Naive thymus-derived CD8-positive, alpha-beta T cell (primary cell): ENCODE measurements around the gene ANXA3. TPM values are rescaled to one million over a fixed set of nuclear protein-coding genes. Genes with fewer than 3 reads are reported as not detected.

ENCODE experiments used
- ATAC-seq, 2 donors: fragments of 150-1000 bp; cut with Tn5 transposase in 1 of 2; sonication (Bioruptor Pico), chemical (Tn5 transposase) in 1 of 2; 1 replicate in 1 of 2; 2 replicates in 1 of 2; pipeline ENCODE4 v1.10.0; 2021; ENCODE audit warnings: mild to moderate bottlenecking in 2 of 2, moderate library complexity in 2 of 2
- POLR2A ChIA-PET: fragments of 350-600 bp; sonication (Branson Sonifier 250); formaldehyde crosslinking; loops from one replicate; lab custom pipeline; 2021; ENCODE audit warnings: antibody characterized with exemption; lab: Charles Lee
- DNase-seq, 10 donors: peaks; one replicate each; pipeline versions ENCODE4 v3.0.0 to v3.0.0-alpha.2; 2020 to 2022
- H3K27ac Mint-ChIP-seq, 10 donors: one replicate each; pipeline ENCODE4 v1.8.0; 2020 to 2022; ENCODE audit warnings: mild to moderate bottlenecking in 10 of 10, mixed read lengths in 10 of 10, moderate library complexity in 4 of 10, inconsistent platforms in 1 of 10
- H3K27me3 Mint-ChIP-seq, 5 donors: one replicate each; pipeline ENCODE4 v1.8.0; 2021 to 2022; ENCODE audit warnings: mixed read lengths in 5 of 5
- H3K36me3 Mint-ChIP-seq, 3 donors: one replicate each; pipeline ENCODE4 v1.8.0; 2020 to 2022; ENCODE audit warnings: mixed read lengths in 3 of 3, mild to moderate bottlenecking in 2 of 3, inconsistent platforms in 1 of 3
- H3K4me1 Mint-ChIP-seq, 4 donors: one replicate each; pipeline ENCODE4 v1.8.0; 2021 to 2022; ENCODE audit warnings: mixed read lengths in 4 of 4
- H3K4me3 Mint-ChIP-seq, 10 donors: one replicate each; pipeline ENCODE4 v1.8.0; 2020 to 2022; ENCODE audit warnings: mild to moderate bottlenecking in 10 of 10, mixed read lengths in 10 of 10, moderate library complexity in 6 of 10, inconsistent platforms in 1 of 10
- H3K9me3 Mint-ChIP-seq, 9 donors: one replicate each; pipeline ENCODE4 v1.8.0; 2020 to 2022; ENCODE audit warnings: mixed read lengths in 9 of 9, mild to moderate bottlenecking in 3 of 9, inconsistent platforms in 1 of 9, moderate library complexity in 1 of 9
- polyA plus RNA-seq, 3 donors: library from polyadenylated mRNA; unstranded; fragments of 300-500 nt; fragmentation: Illumina TruSeq; gene quantifications; one replicate each; pipeline ENCODE4 v1.2.3, GENCODE V29; 2021
- total RNA-seq, 8 experiments: library from RNA in 2 of 8; stranded (reverse) in 2 of 8; gene quantifications; one replicate each; pipeline ENCODE4 v1.2.3 and lab custom pipeline; 2021 to 2026

ANXA3 gene
- total and polyA plus RNA-seq, 5 experiments from 2014 or later: not detected

DNA sequence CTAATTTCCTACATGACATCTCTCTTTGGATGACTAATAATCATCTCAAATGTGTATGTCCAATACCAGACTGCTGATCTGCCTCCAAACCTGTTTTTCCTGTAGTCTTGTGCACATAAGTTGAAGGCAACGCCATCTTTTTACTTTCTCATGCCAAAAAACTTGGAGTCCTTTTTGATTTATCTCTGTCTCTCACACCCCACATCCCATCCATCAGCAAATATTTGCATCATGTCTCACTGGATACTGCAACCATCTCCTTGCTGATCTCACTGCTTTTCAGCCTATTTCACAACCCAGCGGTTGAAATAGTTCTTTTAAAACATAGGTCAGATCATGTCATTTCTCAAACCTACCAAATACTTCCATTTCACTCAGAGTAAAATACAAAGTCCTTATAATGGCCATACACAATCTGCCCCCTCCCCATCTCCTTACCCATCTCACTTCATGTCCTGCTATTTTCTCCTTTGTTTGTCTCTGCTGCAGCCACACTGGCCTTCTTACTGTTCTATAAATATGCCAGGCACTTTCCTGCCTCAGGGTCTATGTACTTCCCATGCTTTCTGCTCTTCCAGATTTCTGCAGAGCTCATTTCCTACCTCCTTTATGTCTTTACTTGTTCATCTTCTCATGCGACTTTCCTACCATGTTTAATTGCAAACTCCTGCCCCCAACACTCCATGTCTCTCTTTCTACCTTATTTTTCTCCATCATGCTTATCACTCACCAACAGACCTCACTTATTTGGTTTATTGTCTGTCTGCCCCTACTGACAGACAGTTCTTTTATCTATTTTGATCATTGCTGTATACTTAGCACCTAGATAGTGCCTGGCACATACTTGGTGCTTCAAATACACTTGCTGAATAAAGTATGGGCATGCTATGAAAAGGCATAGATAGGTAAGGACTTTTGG lies 98.8 kb downstream of the ANXA3 start:
- peak overlapping the region in 1 of 10 donors; percentile 15 for H3K27ac Mint-ChIP-seq
- H3K4me1 Mint-ChIP-seq: peaks cover 0 to 18% (median under 1%) of the 10 kb centered on the region in 4 donors
- no peaks in the 10 kb centered on the region for H3K9me3 Mint-ChIP-seq
- DNase-seq (no peak), ATAC-seq (no peak)
- no peaks in the 10 kb centered on the region for H3K27me3 Mint-ChIP-seq
- H3K4me3 Mint-ChIP-seq: no peak overlapping the region
- H3K36me3 Mint-ChIP-seq: no peaks in the 10 kb centered on the region
- POLR2A ChIA-PET: no interaction called here

- DNase-seq: no peak
- Mint-ChIP-seq H3K4me3 (no peak overlapping the region), H3K27me3 (no peaks in the 10 kb centered on the region), H3K27ac (peak overlapping the region in 1 of 10 donors; percentile 38), H3K36me3 (no peaks in the 10 kb centered on the region), H3K4me1 (peaks cover 0 to 18% (median 5%) of the 10 kb centered on the region in 4 donors), H3K9me3 (no peaks in the 10 kb centered on the region)
- POLR2A ChIA-PET: no interaction called here
- no peak for ATAC-seq
These were observed 99.8 kb downstream of the ANXA3 start for GRCh38 chr4:78651250-78651860.

DNA sequence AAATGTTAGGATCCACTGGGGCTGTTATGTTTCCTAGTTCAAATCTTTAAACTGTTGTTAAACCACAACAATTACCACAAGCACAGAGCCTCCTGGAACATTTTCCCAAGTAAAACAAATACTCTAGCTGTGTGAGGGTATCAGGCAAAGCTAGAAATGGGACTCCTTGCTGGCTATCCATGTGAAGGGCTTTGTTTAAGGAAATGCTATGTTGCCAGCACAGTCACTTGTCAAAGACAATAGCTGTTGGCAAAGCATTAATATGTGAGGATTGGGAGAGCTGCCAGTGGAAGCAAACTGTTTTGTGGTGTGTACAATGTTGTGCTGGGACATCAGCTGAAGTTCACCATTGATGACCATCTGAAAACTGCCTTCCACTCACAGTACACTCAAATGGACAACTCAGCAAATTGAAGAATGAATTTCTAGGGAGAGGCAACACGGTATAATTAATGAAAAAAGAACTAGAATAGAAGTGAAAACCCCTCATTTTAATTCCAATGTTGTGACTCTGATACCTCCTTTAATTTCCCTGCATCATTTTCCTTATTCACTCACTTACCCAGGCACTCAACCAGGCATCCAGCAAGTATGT lies 100.8 kb downstream of the ANXA3 start:
- no peaks in the 10 kb centered on the region for H3K27me3 Mint-ChIP-seq
- no peaks in the 10 kb centered on the region for H3K36me3 Mint-ChIP-seq
- H3K4me3 Mint-ChIP-seq: no peak overlapping the region
- H3K27ac Mint-ChIP-seq: peak overlapping the region in 2 of 10 donors; percentile 20 to 27
- no peaks in the 10 kb centered on the region for H3K9me3 Mint-ChIP-seq
- peaks cover 5 to 28% (median 13%) of the 10 kb centered on the region in 4 donors for H3K4me1 Mint-ChIP-seq
- no peak for DNase-seq
- POLR2A ChIA-PET: no interaction called here
- no peak for ATAC-seq

DNA sequence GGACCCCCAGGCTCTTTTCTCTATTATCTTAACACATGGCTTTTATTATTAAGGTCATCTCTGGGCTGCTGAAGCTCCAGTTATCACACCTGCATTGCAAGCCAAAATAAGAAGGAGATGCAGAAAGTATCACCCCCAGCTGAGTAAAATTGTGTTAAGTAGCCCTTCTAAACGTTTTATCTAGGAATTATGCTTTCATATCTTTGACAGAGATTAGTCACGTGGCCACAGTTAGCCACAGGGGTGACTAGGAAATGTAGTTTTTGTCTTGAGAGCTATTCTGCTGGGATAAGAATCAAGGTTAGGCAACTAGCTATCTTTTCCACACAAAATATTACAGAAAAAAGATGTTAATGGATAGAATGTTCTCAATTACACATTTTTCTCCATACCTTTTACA lies 102.1 kb downstream of the ANXA3 start:
- POLR2A ChIA-PET: interaction anchor here (0.6 kb wide), 1 partner anchor 130 kb away, joined by 3 read pairs; no protein-coding TSS in a partner anchor
- Mint-ChIP-seq H3K27me3 (no peaks in the 10 kb centered on the region), H3K36me3 (no peaks in the 10 kb centered on the region)

GRCh38 chr4:78654807-78655206 lies 103.2 kb downstream of the ANXA3 start:
- Mint-ChIP-seq H3K27me3 (no peaks in the 10 kb centered on the region), H3K4me3 (no peak overlapping the region), H3K36me3 (no peaks in the 10 kb centered on the region), H3K4me1 (peaks cover 18 to 37% (median 33%) of the 10 kb centered on the region in 4 donors), H3K9me3 (no peaks in the 10 kb centered on the region), H3K27ac (no peak overlapping the region)
- POLR2A ChIA-PET: no interaction called here
- ATAC-seq (no peak), DNase-seq (no peak)

More for the DNA sequence above, 102.1 kb downstream of the ANXA3 start:
- no peaks in the 10 kb centered on the region for H3K9me3 Mint-ChIP-seq
- no peak for ATAC-seq
- no peak for DNase-seq
- no peak overlapping the region for H3K4me3 Mint-ChIP-seq
- peaks cover 14 to 34% (median 25%) of the 10 kb centered on the region in 4 donors for H3K4me1 Mint-ChIP-seq
- no peak overlapping the region for H3K27ac Mint-ChIP-seq

DNA sequence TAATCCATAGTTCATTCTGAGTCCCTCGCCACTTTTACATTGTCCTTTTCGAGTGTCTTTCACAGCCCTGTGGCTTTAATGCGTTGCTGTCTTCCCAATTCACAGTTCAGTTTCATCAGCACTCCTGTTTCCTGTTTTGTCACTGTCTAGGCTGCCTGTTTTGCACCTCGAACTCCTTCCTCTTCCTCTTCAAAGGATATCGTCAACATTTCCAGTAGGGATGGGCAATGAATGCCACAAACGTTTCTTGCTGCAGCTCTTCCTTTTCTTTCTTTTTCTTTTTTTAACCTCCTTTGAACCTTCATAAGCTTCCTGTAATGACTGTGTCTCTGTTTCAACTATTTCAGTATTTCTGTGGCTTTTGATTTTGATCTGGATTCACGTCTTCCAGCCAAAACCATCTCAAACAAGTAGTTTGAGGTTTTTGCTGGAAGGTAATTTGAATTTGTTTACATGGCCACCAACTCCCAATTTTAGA lies 105.4 kb downstream of the ANXA3 start:
- H3K4me3 Mint-ChIP-seq: peak overlapping the region; percentile 70 to 83 (median 74)
- POLR2A ChIA-PET: interaction anchor here (0.9 kb wide), 1 partner anchor 120 kb away, joined by 3 read pairs; no protein-coding TSS in a partner anchor
- DNase-seq: peak in 5 of 10 donors; percentile 1 to 36 (median 27)
- peaks cover 18 to 44% (median 40%) of the 10 kb centered on the region in 4 donors for H3K4me1 Mint-ChIP-seq
- H3K36me3 Mint-ChIP-seq: no peaks in the 10 kb centered on the region
- peak; percentile 54 to 55 for ATAC-seq
- no peaks in the 10 kb centered on the region for H3K9me3 Mint-ChIP-seq
- no peaks in the 10 kb centered on the region for H3K27me3 Mint-ChIP-seq
- peak overlapping the region; percentile 19 to 87 (median 70) for H3K27ac Mint-ChIP-seq

DNA sequence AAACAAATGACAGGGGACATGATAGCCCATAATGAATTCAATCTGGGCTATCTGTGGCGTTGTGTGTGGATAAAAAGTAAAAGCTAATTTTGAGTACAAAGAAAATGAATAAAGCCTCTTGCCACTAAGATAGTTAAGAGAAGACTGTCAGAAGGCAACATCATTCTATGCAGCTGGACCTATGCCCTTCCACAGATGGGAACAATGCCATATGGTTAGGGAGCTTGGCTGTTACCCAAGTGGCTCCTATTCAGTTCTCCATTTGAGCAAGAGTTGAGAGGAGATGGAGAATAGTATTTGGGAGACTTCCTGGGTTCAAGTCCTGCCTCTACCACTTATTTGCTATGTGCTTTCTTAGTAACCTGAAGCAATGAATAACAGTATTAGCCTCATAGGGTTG lies 107.7 kb downstream of the ANXA3 start:
- H3K27ac Mint-ChIP-seq: peak overlapping the region in 5 of 10 donors; percentile 28 to 78 (median 64)
- no peak for ATAC-seq
- H3K9me3 Mint-ChIP-seq: no peaks in the 10 kb centered on the region
- H3K27me3 Mint-ChIP-seq: no peaks in the 10 kb centered on the region
- H3K4me3 Mint-ChIP-seq: no peak overlapping the region
- POLR2A ChIA-PET: no interaction called here
- DNase-seq: no peak
- H3K36me3 Mint-ChIP-seq: no peaks in the 10 kb centered on the region
- H3K4me1 Mint-ChIP-seq: peaks cover 19 to 55% (median 46%) of the 10 kb centered on the region in 4 donors

DNA sequence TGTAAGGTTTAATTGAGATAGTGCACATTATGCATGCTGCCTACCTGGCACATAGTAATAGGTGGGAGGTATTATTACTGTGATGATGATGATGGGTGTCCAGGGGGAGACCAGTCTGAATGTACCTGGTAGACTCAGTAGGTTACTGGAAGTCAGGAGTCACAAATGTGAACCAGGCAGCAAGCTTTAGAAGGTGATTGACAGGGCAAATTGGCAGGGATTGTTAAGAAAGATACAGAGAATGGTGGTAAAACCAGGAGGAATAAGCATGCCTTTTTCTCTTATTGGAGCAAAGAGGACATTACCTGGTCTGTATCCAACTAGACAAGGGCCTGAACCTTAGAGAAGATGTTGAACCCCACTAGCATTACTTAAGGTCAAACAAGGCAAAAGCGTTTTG lies 108.1 kb downstream of the ANXA3 start:
- DNase-seq: no peak
- ATAC-seq: no peak
- Mint-ChIP-seq H3K4me1 (peaks cover 19 to 55% (median 46%) of the 10 kb centered on the region in 4 donors), H3K9me3 (no peaks in the 10 kb centered on the region), H3K27ac (peak overlapping the region in 1 of 10 donors; percentile 51), H3K27me3 (no peaks in the 10 kb centered on the region), H3K4me3 (no peak overlapping the region), H3K36me3 (no peaks in the 10 kb centered on the region)
- POLR2A ChIA-PET: no interaction called here

Other genes starting within 250 kb of the ANXA3 start
- 10 to 100 TPM; 17.0 to 18.8 TPM for gene BMP2K, start 224.6 kb downstream of the ANXA3 start, total RNA-seq
- 1 to 10 TPM; 2.2 to 4.1 (median 2.7) TPM for gene BMP2K, start 224.6 kb downstream of the ANXA3 start, polyA plus RNA-seq